OCI-LY1 (cell line): ENCODE data around the gene FLRT3.

Experiments
- EZH2 ChIP-seq: fragments of 200-600 bp; sonication (generic), shearing (Covaris generic); IDR thresholded peaks from 2 replicates; pipeline ENCODE4 v1.8.0; 2017; ENCODE audit warnings: borderline replicate concordance, mixed run types, mild to moderate bottlenecking, antibody characterized with exemption, low read length, moderate library complexity, mixed read lengths
- TF ChIP-seq, protein P1 (sequence below): fragments of 200-600 bp; sonication (generic), shearing (Covaris generic); IDR thresholded peaks from 2 replicates; pipeline ENCODE4 v1.5.1; 2017; ENCODE audit warnings: mild to moderate bottlenecking, antibody characterized with exemption, low read length, moderate library complexity, mixed read lengths

DNA sequence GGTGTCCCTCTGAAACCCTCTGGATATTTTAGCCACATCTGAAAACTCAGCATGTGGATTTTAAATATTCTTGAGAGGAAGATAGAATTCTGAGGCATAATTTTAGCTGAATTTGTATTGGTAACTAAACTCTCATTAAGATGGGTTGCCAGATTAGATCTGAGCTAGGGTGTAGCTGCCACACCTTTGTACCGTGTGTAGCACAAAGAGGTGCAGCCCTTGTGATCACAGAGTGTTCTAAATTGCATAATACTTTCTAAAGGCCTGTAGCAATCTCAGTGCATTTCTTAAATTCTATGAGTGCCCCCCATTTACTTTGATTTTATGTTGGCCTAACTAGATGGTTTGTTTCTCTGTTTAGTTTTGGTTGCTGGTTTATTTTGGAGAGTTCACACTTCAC lies 53.0 kb downstream of the FLRT3 start:
- TF ChIP-seq EZH2: no peak
- TF ChIP-seq, protein P1, sequence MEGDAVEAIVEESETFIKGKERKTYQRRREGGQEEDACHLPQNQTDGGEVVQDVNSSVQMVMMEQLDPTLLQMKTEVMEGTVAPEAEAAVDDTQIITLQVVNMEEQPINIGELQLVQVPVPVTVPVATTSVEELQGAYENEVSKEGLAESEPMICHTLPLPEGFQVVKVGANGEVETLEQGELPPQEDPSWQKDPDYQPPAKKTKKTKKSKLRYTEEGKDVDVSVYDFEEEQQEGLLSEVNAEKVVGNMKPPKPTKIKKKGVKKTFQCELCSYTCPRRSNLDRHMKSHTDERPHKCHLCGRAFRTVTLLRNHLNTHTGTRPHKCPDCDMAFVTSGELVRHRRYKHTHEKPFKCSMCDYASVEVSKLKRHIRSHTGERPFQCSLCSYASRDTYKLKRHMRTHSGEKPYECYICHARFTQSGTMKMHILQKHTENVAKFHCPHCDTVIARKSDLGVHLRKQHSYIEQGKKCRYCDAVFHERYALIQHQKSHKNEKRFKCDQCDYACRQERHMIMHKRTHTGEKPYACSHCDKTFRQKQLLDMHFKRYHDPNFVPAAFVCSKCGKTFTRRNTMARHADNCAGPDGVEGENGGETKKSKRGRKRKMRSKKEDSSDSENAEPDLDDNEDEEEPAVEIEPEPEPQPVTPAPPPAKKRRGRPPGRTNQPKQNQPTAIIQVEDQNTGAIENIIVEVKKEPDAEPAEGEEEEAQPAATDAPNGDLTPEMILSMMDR: no peak
